ENCODE measurements around the gene NACC2.

Gene NACC2

DNA sequence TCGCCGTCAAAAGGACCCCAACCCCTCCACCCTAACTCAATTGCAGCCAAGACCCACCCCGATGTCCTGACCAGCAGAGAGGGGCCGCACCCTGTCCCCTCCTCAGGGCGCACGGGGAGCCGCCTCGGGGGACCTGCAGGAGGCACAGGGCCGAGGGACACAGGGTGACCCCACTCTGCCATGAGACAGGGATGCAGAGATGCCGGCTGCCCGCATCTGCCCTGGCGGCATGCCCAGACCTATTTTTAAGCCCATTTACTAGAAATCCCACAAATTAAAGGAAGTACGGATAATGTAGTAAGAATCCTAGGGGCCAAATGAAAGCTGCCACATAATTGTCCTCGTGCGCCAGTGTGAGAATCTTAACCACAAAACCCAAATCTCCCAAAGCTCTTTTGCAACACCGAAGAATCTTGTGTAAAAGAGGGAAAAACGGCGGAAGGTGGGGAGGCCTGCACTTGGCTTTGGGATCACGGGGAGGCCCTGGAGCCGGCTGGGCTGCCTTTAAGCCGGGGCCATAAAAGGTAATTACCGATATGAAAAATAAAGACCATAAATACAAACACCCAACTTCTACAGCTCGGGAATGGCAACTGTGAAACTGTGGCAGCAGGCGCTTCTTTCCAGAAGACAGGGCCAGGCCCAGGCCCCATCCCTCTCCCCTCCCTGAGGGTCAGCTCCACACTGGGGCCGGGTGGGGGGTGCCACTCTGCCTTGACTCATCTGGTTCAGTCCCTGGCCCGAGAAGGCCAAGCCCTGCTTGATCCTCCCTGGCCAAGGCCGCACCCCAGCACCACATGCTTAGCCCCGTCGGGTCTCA lies 35.0 kb downstream of the NACC2 start:
- Histone ChIP-seq H3K4me3 (ENCODE audit: low read depth, low read length) (no peak overlapping the region), H3K36me3 (ENCODE audit: insufficient read depth, low read length) (no peaks in the 10 kb centered on the region), H2AFZ (ENCODE audit: low read length, unreplicated experiment) (no peak overlapping the region), H3K27me3 (ENCODE audit: insufficient read depth, low read length) (no peaks in the 10 kb centered on the region), H3K4me1 (ENCODE audit: control insufficient read depth, insufficient read depth, low read length, unreplicated experiment) (peaks cover 12% of the 10 kb centered on the region), H3K27ac (ENCODE audit: low read depth, low read length) (peak overlapping the region; percentile 31; the same call in 1 of the 2 replicates), H3K79me2 (ENCODE audit: control insufficient read depth, insufficient read depth, low read length, unreplicated experiment) (peaks cover 47% of the 10 kb centered on the region)

DNA sequence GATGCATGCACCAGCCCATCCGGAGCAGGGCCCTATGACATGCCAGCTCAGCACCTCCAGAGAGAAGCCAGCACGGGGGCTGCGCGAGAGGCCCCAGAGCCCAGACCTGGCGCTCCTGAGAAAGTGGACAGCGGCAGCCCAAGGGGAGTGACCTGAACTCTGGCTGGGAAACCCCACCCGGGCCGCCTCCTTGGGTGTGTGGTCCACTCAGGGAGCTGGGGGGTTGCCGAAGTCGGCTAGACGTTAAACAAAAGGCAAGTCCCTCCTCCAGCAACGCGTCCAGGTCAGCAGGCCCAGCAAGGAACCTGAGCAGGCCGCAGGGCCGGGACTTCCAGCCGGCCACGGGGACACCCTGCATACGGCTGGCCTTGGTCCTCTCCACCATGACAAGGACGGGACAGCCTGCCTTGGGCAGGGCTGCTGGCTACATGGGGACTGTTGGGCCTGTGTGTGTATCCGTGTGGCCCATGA lies 35.7 kb downstream of the NACC2 start:
- Histone ChIP-seq H2AFZ (ENCODE audit: low read length, unreplicated experiment) (no peak overlapping the region), H3K27me3 (ENCODE audit: insufficient read depth, low read length) (no peaks in the 10 kb centered on the region), H3K27ac (ENCODE audit: low read depth, low read length) (no peak overlapping the region), H3K4me1 (ENCODE audit: control insufficient read depth, insufficient read depth, low read length, unreplicated experiment) (peaks cover 15% of the 10 kb centered on the region), H3K36me3 (ENCODE audit: insufficient read depth, low read length) (no peaks in the 10 kb centered on the region), H3K4me3 (ENCODE audit: low read depth, low read length) (no peak overlapping the region), H3K79me2 (ENCODE audit: control insufficient read depth, insufficient read depth, low read length, unreplicated experiment) (peaks cover 48% of the 10 kb centered on the region)

DNA sequence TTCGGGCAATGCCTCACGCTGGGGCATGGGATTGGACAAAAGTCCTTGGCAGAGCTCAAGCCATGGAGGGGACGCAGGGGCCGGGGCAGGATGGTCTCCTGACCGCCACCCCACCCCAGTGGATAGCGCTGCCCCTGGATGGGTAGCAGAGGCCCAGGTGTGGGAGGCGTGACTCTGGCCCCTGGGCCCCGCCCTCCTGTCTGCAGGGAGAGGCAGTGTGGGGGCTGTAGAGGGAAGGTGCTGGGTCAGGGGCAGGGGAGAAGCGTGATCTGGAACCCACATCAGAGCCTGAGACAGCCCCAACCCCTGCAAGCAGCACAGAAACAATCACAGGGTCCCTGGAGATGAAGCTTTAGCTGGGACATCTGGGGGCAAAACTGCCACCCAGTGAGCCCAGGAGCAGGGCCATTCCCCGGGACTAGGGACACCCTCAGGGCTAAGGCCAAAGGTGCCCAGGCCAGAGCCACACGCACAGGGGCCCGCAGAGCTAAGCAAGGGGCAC lies 36.2 kb downstream of the NACC2 start:
- Histone ChIP-seq H2AFZ (ENCODE audit: low read length, unreplicated experiment) (no peak overlapping the region), H3K79me2 (ENCODE audit: control insufficient read depth, insufficient read depth, low read length, unreplicated experiment) (peaks cover 49% of the 10 kb centered on the region), H3K36me3 (ENCODE audit: insufficient read depth, low read length) (no peaks in the 10 kb centered on the region), H3K27ac (ENCODE audit: low read depth, low read length) (no peak overlapping the region), H3K4me1 (ENCODE audit: control insufficient read depth, insufficient read depth, low read length, unreplicated experiment) (peaks cover 20% of the 10 kb centered on the region), H3K4me3 (ENCODE audit: low read depth, low read length) (no peak overlapping the region), H3K27me3 (ENCODE audit: insufficient read depth, low read length) (no peaks in the 10 kb centered on the region)

GRCh38 chr9:136058084-136058483 lies 37.0 kb downstream of the NACC2 start:
- H3K79me2 ChIP-seq (ENCODE audit: control insufficient read depth, insufficient read depth, low read length, unreplicated experiment), result peaks cover 50% of the 10 kb centered on the region
- H3K36me3 ChIP-seq (ENCODE audit: insufficient read depth, low read length), result no peaks in the 10 kb centered on the region
- no peaks in the 10 kb centered on the region for H3K27me3 ChIP-seq (ENCODE audit: insufficient read depth, low read length)
- H3K4me3 ChIP-seq (ENCODE audit: low read depth, low read length), result no peak overlapping the region
- H3K4me1 ChIP-seq (ENCODE audit: control insufficient read depth, insufficient read depth, low read length, unreplicated experiment), result peaks cover 27% of the 10 kb centered on the region
- no peak overlapping the region for H3K27ac ChIP-seq (ENCODE audit: low read depth, low read length)
- H2AFZ ChIP-seq (ENCODE audit: low read length, unreplicated experiment), result no peak overlapping the region

- H3K4me3 ChIP-seq (ENCODE audit: low read depth, low read length), result no peak overlapping the region
- no peak overlapping the region for H2AFZ ChIP-seq (ENCODE audit: low read length, unreplicated experiment)
- no peaks in the 10 kb centered on the region for H3K36me3 ChIP-seq (ENCODE audit: insufficient read depth, low read length)
- no peaks in the 10 kb centered on the region for H3K27me3 ChIP-seq (ENCODE audit: insufficient read depth, low read length)
- H3K4me1 ChIP-seq (ENCODE audit: control insufficient read depth, insufficient read depth, low read length, unreplicated experiment), result peaks cover 33% of the 10 kb centered on the region
- H3K27ac ChIP-seq (ENCODE audit: low read depth, low read length), result no peak overlapping the region
- peaks cover 46% of the 10 kb centered on the region for H3K79me2 ChIP-seq (ENCODE audit: control insufficient read depth, insufficient read depth, low read length, unreplicated experiment)
Observed at GRCh38 chr9:136057236-136058081, 37.6 kb downstream of the NACC2 start.

DNA sequence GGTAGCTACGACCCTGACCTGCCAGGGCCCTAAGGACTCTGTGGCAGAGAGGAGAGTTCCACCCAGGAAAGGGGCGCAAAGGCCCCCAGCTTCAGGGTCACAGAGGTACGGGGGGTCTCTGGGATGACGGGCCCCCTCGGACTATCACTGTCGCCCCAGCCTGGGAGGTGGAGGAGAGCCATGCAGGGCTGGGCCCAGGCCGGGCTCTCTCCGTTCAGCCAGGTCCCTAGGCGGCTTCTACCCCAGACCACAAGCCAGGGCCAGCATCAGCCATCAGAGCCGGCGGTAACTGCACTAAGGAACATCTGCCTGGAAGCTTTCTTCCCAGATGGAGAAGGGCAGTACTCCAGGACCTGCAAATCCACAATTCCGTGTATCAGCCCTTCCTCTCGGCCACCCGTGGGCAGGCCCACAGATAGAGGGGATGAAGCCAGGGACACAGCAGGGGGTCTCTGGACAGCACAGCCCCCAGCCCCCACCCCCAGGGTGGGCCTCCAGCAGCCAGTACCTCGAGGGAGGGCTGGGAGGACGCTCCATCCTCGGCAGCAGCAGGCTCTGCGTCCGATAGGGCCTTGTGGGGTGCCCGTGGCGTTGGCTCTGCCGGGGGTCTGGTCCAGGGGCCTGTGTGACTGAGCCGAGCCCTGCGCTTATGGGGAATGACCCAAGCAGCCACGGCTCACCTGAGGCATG lies 38.4 kb downstream of the NACC2 start:
- Histone ChIP-seq H3K4me3 (ENCODE audit: low read depth, low read length) (no peak overlapping the region), H3K27me3 (ENCODE audit: insufficient read depth, low read length) (no peaks in the 10 kb centered on the region), H3K36me3 (ENCODE audit: insufficient read depth, low read length) (no peaks in the 10 kb centered on the region), H3K4me1 (ENCODE audit: control insufficient read depth, insufficient read depth, low read length, unreplicated experiment) (peaks cover 33% of the 10 kb centered on the region), H3K79me2 (ENCODE audit: control insufficient read depth, insufficient read depth, low read length, unreplicated experiment) (peaks cover 44% of the 10 kb centered on the region), H2AFZ (ENCODE audit: low read length, unreplicated experiment) (no peak overlapping the region), H3K27ac (ENCODE audit: low read depth, low read length) (no peak overlapping the region)

- H3K4me1 ChIP-seq (ENCODE audit: control insufficient read depth, insufficient read depth, low read length, unreplicated experiment), result peaks cover 33% of the 10 kb centered on the region
- H3K27ac ChIP-seq (ENCODE audit: low read depth, low read length), result no peak overlapping the region
- no peak overlapping the region for H3K4me3 ChIP-seq (ENCODE audit: low read depth, low read length)
- no peaks in the 10 kb centered on the region for H3K27me3 ChIP-seq (ENCODE audit: insufficient read depth, low read length)
- peaks cover 43% of the 10 kb centered on the region for H3K79me2 ChIP-seq (ENCODE audit: control insufficient read depth, insufficient read depth, low read length, unreplicated experiment)
- no peak overlapping the region for H2AFZ ChIP-seq (ENCODE audit: low read length, unreplicated experiment)
- H3K36me3 ChIP-seq (ENCODE audit: insufficient read depth, low read length), result no peaks in the 10 kb centered on the region
Observed at GRCh38 chr9:136055715-136056545, 39.2 kb downstream of the NACC2 start.

DNA sequence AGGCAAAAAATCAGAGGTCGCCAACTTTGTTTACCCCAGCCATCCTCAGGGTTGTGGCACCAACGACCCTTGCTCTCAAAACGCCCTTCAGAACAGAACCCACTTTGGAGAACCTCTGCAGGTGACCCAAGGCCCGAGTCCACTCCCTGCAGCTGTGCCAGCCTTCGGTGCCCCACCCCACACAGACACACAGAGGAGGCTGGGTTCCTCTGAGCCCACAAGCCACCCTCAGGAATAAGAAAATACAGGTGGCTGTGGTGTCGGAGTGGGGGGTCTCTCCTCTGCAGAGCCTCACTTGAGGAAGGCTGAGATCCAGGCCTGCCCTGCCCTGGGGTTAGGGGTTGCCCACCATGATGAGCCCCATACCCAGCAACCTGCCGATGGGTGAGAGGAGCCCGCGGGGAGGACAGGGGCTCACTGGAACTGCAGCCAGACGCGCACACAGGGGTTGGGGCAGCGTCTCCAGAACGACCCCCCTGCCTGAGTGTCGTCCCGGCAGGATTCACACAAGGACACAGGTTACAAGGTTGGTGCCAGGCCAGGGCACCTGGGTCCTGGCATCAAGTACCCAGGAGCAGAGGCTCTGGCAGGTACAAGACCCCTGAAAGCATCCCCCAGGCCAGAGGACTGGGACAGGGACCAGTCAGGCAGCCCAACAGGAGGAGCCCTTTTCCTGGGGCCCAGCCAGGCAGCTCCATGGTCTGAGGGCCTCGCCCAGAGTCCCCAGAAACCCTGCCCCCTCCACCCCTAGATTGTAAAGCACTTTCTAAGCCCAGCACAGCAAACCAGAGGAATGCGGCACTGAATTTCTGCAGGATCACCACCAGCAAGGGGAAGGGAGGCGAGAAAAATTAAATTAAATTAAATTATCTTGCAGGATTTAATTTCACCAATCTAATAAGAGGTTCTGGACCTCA lies 40.0 kb downstream of the NACC2 start:
- H3K4me1 ChIP-seq (ENCODE audit: control insufficient read depth, insufficient read depth, low read length, unreplicated experiment), result peaks cover 27% of the 10 kb centered on the region
- no peak overlapping the region for H3K4me3 ChIP-seq (ENCODE audit: low read depth, low read length)
- H3K27me3 ChIP-seq (ENCODE audit: insufficient read depth, low read length), result no peaks in the 10 kb centered on the region
- H3K36me3 ChIP-seq (ENCODE audit: insufficient read depth, low read length), result 0 out of 2 replicates have a peak, but pooled peaks cover under 1% of the 10 kb centered on the region
- H2AFZ ChIP-seq (ENCODE audit: low read length, unreplicated experiment), result no peak overlapping the region
- H3K27ac ChIP-seq (ENCODE audit: low read depth, low read length), result no peak overlapping the region
- peaks cover 41% of the 10 kb centered on the region for H3K79me2 ChIP-seq (ENCODE audit: control insufficient read depth, insufficient read depth, low read length, unreplicated experiment)

GRCh38 chr9:136054146-136054545 lies 40.9 kb downstream of the NACC2 start:
- no peaks in the 10 kb centered on the region for H3K27me3 ChIP-seq (ENCODE audit: insufficient read depth, low read length)
- peaks cover 2% of the 10 kb centered on the region; the same call in 1 of the 2 replicates for H3K36me3 ChIP-seq (ENCODE audit: insufficient read depth, low read length)
- no peak overlapping the region for H3K4me3 ChIP-seq (ENCODE audit: low read depth, low read length)
- H3K79me2 ChIP-seq (ENCODE audit: control insufficient read depth, insufficient read depth, low read length, unreplicated experiment), result peaks cover 41% of the 10 kb centered on the region
- peaks cover 21% of the 10 kb centered on the region for H3K4me1 ChIP-seq (ENCODE audit: control insufficient read depth, insufficient read depth, low read length, unreplicated experiment)
- no peak overlapping the region for H2AFZ ChIP-seq (ENCODE audit: low read length, unreplicated experiment)
- no peak overlapping the region for H3K27ac ChIP-seq (ENCODE audit: low read depth, low read length)
